ENCODE results near the gene AP1S2.

AP1S2 gene

GRCh38 chrX:15797707-15798106 is 56.9 kb downstream of the AP1S2 start:
- no peak for TF ChIP-seq CTCF (IDR thresholded peaks at IDR 0.05; ENCODE audit: low read depth, low read length)
- no peak for DNase-seq (ENCODE audit: low read depth in 2 of 2)
- no peak overlapping the region for H3K4me3 ChIP-seq (replicated peaks in 1 of 2; ENCODE audit: low read depth in 2 of 2, low read length in 2 of 2)

- TF ChIP-seq CTCF (IDR thresholded peaks at IDR 0.05; ENCODE audit: low read depth, low read length): no peak
- DNase-seq (ENCODE audit: low read depth in 2 of 2): peak; percentile 4 to 17
- H3K4me3 ChIP-seq (replicated peaks in 1 of 2; ENCODE audit: low read depth in 2 of 2, low read length in 2 of 2): peak overlapping the region; percentile 73 to 82
Measured at GRCh38 chrX:15790769-15791290, 63.8 kb downstream of the AP1S2 start.

GRCh38 chrX:15789979-15790768 is 64.4 kb downstream of the AP1S2 start, which contains the start of gene ZRSR2:
TSS of gene ZRSR2 (plus strand) at chrX:15790484. CDS start at chrX:15790496, 12 bp downstream.
- TF ChIP-seq CTCF (IDR thresholded peaks at IDR 0.05; ENCODE audit: low read depth, low read length): no peak
- H3K4me3 ChIP-seq (replicated peaks in 1 of 2; ENCODE audit: low read depth in 2 of 2, low read length in 2 of 2): peak within 1 kb of the TSS; percentile 73 to 82

GRCh38 chrX:15786915-15787314 is 67.7 kb downstream of the AP1S2 start:
- no peak for DNase-seq (ENCODE audit: low read depth in 2 of 2)
- H3K4me3 ChIP-seq (replicated peaks in 1 of 2; ENCODE audit: low read depth in 2 of 2, low read length in 2 of 2): no peak overlapping the region
- TF ChIP-seq CTCF (IDR thresholded peaks at IDR 0.05; ENCODE audit: low read depth, low read length): no peak

More at GRCh38 chrX:15789979-15790768, 64.4 kb downstream of the AP1S2 start, which contains the start of gene ZRSR2:
- DNase-seq (ENCODE audit: low read depth in 2 of 2): peak; percentile 68 to 71

- DNase-seq (ENCODE audit: low read depth in 2 of 2): no peak
Measured at GRCh38 chrX:15785176-15785750, 69.3 kb downstream of the AP1S2 start.

More at GRCh38 chrX:15785176-15785750, 69.3 kb downstream of the AP1S2 start:
- TF ChIP-seq CTCF (IDR thresholded peaks at IDR 0.05; ENCODE audit: low read depth, low read length): no peak
- H3K4me3 ChIP-seq (replicated peaks in 1 of 2; ENCODE audit: low read depth in 2 of 2, low read length in 2 of 2): no peak overlapping the region
